Smooth muscle cell (in vitro differentiated cells): ENCODE data around the gene TRIM71. TPM values are rescaled to one million over a fixed set of nuclear protein-coding genes. Genes with fewer than 3 reads are reported as not detected.

ENCODE experiments used
- DNase-seq: peaks from one replicate; lab custom pipeline; 2025; ENCODE audit not compliant: unreplicated experiment; lab: John Stamatoyannopoulos, UW
- H2AFZ ChIP-seq: fragments of 200-600 bp; sonication (generic); 2 replicates; pipeline ENCODE4 v1.6.0; 2016; ENCODE audit warnings: antibody characterized with exemption, low read depth, mild to moderate bottlenecking
- H3F3A ChIP-seq: fragments of 200-600 bp; sonication (generic); 2 replicates; pipeline ENCODE4 v1.6.0; 2017; ENCODE audit warnings: antibody characterized with exemption, low read depth
- H3K27ac ChIP-seq: fragments of 200-600 bp; sonication (generic); 2 replicates; pipeline ENCODE4 v1.5.1; 2016; ENCODE audit warnings: low read depth, mild to moderate bottlenecking
- H3K27me3 ChIP-seq: fragments of 200-600 bp; sonication (generic); 2 replicates; pipeline ENCODE4 v1.6.1; 2016; ENCODE audit warnings: low read depth, mild to moderate bottlenecking
- H3K36me3 ChIP-seq: fragments of 200-600 bp; sonication (generic); 2 replicates; pipeline ENCODE4 v1.5.1; 2016; ENCODE audit warnings: low read depth
- H3K4me1 ChIP-seq: fragments of 200-600 bp; sonication (generic); 2 replicates; pipeline ENCODE4 v1.5.1; 2016; ENCODE audit warnings: low read depth
- H3K4me2 ChIP-seq: fragments of 200-600 bp; sonication (generic); 2 replicates; pipeline ENCODE4 v1.6.0; 2016; ENCODE audit warnings: mild to moderate bottlenecking
- H3K4me3 ChIP-seq: fragments of 200-600 bp; sonication (generic); 2 replicates; pipeline ENCODE4 v1.5.1; 2016; ENCODE audit warnings: mild to moderate bottlenecking
- H3K79me2 ChIP-seq: fragments of 200-600 bp; sonication (generic); 2 replicates; pipeline ENCODE4 v1.6.0; 2016; ENCODE audit warnings: low read depth, mild to moderate bottlenecking
- H3K9ac ChIP-seq: fragments of 200-600 bp; sonication (generic); 2 replicates; pipeline ENCODE4 v1.6.0; 2016; ENCODE audit warnings: low read depth
- H3K9me3 ChIP-seq: fragments of 200-600 bp; sonication (generic); replicated peaks from 2 replicates; pipeline ENCODE4 v1.5.1; 2016; ENCODE audit warnings: low read depth
- H4K20me1 ChIP-seq: fragments of 200-600 bp; sonication (generic); 2 replicates; pipeline ENCODE4 v1.6.0; 2016; ENCODE audit warnings: low read depth
- CTCF ChIP-seq: fragments of 200-600 bp; sonication (generic); IDR thresholded peaks from 2 replicates; pipeline ENCODE4 v1.5.1; 2017; ENCODE audit warnings: borderline replicate concordance, mild to moderate bottlenecking, antibody characterized with exemption; ENCODE audit not compliant: insufficient read depth, poor library complexity, severe bottlenecking
- WGBS: methylation state at CpG from one replicate; pipeline ENCODE4 v1.1.7; 2016; ENCODE audit warnings: low lambda C conversion rate; 5-methylcytosine and 5-hydroxymethylcytosine counted together
- polyA plus RNA-seq: library from polyadenylated mRNA; unstranded; fragments of >200 nt; fragmentation: Nextera tagmentation; extraction: Ambion mirVana; gene quantifications from 2 replicates; pipeline ENCODE4 v1.2.1, GENCODE V29; 2016
- total RNA-seq: library from RNA; depleted of rRNA; stranded (reverse); fragments of >200 nt; gene quantifications from 2 replicates; pipeline ENCODE4 v1.2.3, GENCODE V29; 2014

TRIM71 gene
- total and polyA plus RNA-seq, 2 experiments from 2014 or later = 0.19 to 1.1 TPM

GRCh38 chr3:32890420-32891276, 72.9 kb downstream of the TRIM71 start:
- Histone ChIP-seq H3K79me2 (no peaks in the 10 kb centered on the region), H3K27ac (no peak overlapping the region), H3K9ac (no peak overlapping the region), H4K20me1 (no peaks in the 10 kb centered on the region), H2AFZ (no peak overlapping the region), H3K4me2 (no peak overlapping the region), H3K4me1 (peaks cover 7% of the 10 kb centered on the region), H3K4me3 (no peak overlapping the region), H3K27me3 (no peaks in the 10 kb centered on the region), H3K9me3 (no peaks in the 10 kb centered on the region), H3K36me3 (no peaks in the 10 kb centered on the region), H3F3A (no peaks in the 10 kb centered on the region)
- 97% methylated on average over 42 of the region's 42 CpGs for WGBS
- TF ChIP-seq CTCF = no peak
- no peak for DNase-seq

DNA sequence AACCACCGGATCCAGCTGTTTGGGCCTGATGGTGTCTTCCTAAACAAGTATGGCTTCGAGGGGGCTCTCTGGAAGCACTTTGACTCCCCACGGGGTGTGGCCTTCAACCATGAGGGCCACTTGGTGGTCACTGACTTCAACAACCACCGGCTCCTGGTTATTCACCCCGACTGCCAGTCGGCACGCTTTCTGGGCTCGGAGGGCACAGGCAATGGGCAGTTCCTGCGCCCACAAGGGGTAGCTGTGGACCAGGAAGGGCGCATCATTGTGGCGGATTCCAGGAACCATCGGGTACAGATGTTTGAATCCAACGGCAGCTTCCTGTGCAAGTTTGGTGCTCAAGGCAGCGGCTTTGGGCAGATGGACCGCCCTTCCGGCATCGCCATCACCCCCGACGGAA, 73.6 kb downstream of the TRIM71 start:
- no peak for DNase-seq
- no peak for TF ChIP-seq CTCF
- Histone ChIP-seq H3K4me1 (peaks cover 7% of the 10 kb centered on the region), H4K20me1 (no peaks in the 10 kb centered on the region), H2AFZ (no peak overlapping the region), H3K9me3 (no peaks in the 10 kb centered on the region), H3K4me3 (no peak overlapping the region), H3K4me2 (no peak overlapping the region), H3K27me3 (no peaks in the 10 kb centered on the region), H3K36me3 (no peaks in the 10 kb centered on the region), H3F3A (no peaks in the 10 kb centered on the region), H3K79me2 (no peaks in the 10 kb centered on the region), H3K9ac (no peak overlapping the region), H3K27ac (no peak overlapping the region)
- WGBS = 96% methylated on average over 19 of the region's 19 CpGs

DNA sequence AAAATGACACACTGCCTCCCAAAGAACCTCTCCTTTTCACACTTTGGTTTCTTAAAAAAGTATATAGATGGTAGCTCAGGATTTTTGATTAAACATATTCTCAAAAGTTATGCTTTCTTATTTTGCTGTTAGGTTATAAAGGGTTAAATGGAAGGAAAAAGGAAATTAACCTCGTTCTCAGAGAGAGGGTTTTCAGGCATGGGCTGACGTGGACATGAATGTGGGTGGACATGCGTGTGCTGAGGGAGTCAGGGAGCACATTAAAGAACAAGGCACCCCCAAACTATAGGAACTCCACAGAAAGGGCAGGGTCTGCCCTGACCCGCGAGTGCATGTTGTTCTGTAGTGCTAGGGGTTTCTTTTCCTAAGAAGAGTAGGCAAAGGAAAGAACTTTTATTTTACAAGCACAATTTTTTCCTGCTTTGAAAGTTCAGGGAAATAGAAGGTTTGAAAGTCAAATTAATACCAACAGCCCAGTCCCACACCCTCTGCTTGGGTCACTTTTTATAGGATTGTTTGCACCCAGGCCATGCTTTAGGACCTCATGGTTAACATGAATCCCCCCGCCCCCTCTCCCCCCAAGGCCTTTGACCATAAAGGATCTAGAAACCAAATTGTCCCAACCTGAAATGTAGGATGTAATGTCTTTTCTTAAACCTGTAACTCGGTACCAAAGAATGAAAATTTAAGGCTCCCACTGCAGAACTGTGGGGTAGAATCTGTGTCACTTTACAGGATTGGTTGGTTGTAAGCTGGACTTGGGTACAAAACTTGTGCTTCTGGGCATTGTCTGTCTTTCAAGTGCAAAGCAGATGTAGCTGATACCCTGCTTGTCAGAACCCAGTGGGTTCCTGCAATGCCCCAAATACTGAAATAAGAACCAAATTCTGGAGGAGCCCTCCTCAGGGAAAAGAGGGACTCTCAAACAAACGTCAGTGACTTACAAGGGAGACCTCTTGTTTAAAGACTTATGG, 75.1 kb downstream of the TRIM71 start:
- Histone ChIP-seq H3K27me3 (no peaks in the 10 kb centered on the region), H3F3A (no peaks in the 10 kb centered on the region), H2AFZ (no peak overlapping the region), H3K4me3 (no peak overlapping the region), H3K9me3 (no peaks in the 10 kb centered on the region), H4K20me1 (no peaks in the 10 kb centered on the region), H3K27ac (no peak overlapping the region), H3K4me2 (no peak overlapping the region), H3K4me1 (no peaks in the 10 kb centered on the region), H3K79me2 (no peaks in the 10 kb centered on the region), H3K9ac (no peak overlapping the region), H3K36me3 (no peaks in the 10 kb centered on the region)
- no peak for TF ChIP-seq CTCF
- DNase-seq = no peak
- WGBS = 89% methylated on average over 8 of the region's 8 CpGs
